ENCODE data around the gene MED27.

- TF ChIP-seq POLR2A (IDR thresholded peaks at IDR 0.05) (no peak), CTCF (IDR thresholded peaks at IDR 0.05) (no peak)
These were observed 190.0 kb downstream of the MED27 start for GRCh38 chr9:131889437-131890251.
